ENCODE results near the gene CNOT3.

DNA sequence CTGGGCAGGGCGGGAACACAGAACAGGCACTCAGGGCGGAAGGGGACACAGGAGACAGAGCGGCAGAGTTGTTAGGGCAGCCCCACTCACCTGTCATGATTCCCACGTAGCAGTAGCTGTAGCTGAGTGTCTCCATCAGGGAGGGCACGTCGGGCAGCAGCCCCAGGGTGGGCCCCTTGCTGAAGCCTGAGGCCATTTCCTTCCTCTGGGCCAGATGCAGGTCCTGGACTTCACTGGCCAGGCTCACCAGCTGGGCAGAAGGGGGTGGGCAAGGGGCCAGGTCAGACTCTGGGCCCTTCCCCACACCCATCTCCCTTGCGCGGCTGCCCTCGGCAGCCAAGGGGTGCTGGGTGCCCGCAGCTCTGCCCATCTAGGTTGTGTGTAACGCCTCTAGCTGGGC, 45.9 kb downstream of the CNOT3 start:
- TF ChIP-seq CTCF (IDR thresholded peaks at IDR 0.05) (no peak), POLR2A (IDR thresholded peaks at IDR 0.05) (no peak)
